Ectodermal cell (in vitro differentiated cells): ENCODE measurements around the gene OTC.

Source experiments
- H3K27ac ChIP-seq: 2 replicates; pipeline ENCODE4 v1.7.0; 2013; ENCODE audit warnings: mild to moderate bottlenecking, low read depth, low read length; ENCODE audit not compliant: insufficient read depth, poor library complexity, severe bottlenecking
- H3K27me3 ChIP-seq: 2 replicates; pipeline ENCODE4 v1.7.0; 2013; ENCODE audit warnings: mild to moderate bottlenecking, low read length; ENCODE audit not compliant: insufficient read depth, control insufficient read depth, poor library complexity, severe bottlenecking
- H3K36me3 ChIP-seq: one replicate; pipeline ENCODE4 v1.7.0; 2013; ENCODE audit warnings: low read length; ENCODE audit not compliant: control insufficient read depth, insufficient read depth
- H3K4me1 ChIP-seq: one replicate; pipeline ENCODE4 v1.7.0; 2013; ENCODE audit warnings: low read length; ENCODE audit not compliant: control insufficient read depth, insufficient read depth
- H3K4me3 ChIP-seq: 2 replicates; pipeline ENCODE4 v1.7.0; 2013; ENCODE audit warnings: low read depth, low read length, control low read depth; ENCODE audit not compliant: insufficient read depth
- H3K9me3 ChIP-seq: 2 replicates; pipeline ENCODE4 v1.7.0; 2013; ENCODE audit warnings: mild to moderate bottlenecking, low read length, moderate library complexity; ENCODE audit not compliant: control insufficient read depth
- WGBS, 2 experiments: methylation state at CpG; one replicate each; pipeline ENCODE4 v1.1.7; 2013; ENCODE audit warnings: missing lambda C conversion rate in 2 of 2; 5-methylcytosine and 5-hydroxymethylcytosine counted together

OTC gene

DNA sequence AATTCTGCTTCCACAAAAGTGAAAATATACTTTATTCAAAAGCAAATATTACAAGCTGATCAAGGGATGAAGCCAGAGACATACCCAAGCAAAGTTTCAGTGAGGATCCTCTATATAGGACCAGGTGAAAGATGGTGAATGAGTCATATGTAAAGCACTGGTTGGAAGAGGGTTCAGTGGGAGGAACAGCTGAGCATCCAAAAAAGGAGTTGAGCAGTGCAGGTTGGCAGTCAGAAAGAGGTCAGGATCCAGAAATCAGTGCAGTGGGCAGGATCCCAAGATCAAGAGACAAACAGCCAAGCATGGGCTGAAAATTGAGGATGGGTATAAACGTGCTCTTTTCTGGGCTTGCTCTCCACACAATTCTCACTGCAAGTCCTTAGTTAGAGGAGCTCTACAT lies 30.3 kb downstream of the OTC start:
- WGBS, 2 experiments = 91% methylated on average over 1 of the region's 1 CpG; no CpG with 5 or more reads in 1 of the 2 experiments
- no peaks in the 10 kb centered on the region for H3K27me3 ChIP-seq

DNA sequence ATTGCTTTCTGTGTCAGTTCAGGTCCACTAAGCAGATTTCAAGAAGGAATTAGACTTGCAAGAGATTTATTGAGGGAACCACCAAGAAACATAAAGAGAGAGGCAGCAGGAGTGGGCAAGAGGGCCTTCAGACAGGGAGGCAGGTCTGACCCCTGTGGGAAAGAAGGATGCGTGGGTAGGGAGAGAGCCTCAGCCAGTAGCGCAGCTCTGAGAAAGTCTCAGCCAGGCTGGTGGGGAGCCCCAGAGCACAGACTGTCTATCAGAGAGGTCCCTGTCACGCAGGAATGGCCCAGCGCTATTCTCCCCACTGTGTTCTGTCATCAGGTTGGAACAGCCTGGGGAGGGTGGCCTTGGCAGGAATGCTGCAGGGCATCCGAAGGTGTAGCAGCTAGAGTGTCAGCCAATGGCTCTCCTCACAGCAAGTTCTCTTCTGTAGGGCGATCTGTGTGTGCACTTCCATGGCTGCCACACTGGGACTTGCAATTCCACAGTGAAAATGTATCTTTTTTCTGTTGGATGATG lies 48.0 kb downstream of the OTC start:
- H3K9me3 ChIP-seq = no peaks in the 10 kb centered on the region
- H3K27ac ChIP-seq = no peak overlapping the region
- no peaks in the 10 kb centered on the region for H3K36me3 ChIP-seq
- WGBS, 2 experiments = 77 to 90% methylated on average over 6 of the region's 6 CpGs
- no peaks in the 10 kb centered on the region for H3K4me1 ChIP-seq
- no peaks in the 10 kb centered on the region for H3K27me3 ChIP-seq
- H3K4me3 ChIP-seq = no peak overlapping the region

More for the DNA sequence above, 30.3 kb downstream of the OTC start:
- no peaks in the 10 kb centered on the region for H3K4me1 ChIP-seq
- no peak overlapping the region for H3K4me3 ChIP-seq
- H3K9me3 ChIP-seq = no peaks in the 10 kb centered on the region
- no peaks in the 10 kb centered on the region for H3K36me3 ChIP-seq
- H3K27ac ChIP-seq = no peak overlapping the region

DNA sequence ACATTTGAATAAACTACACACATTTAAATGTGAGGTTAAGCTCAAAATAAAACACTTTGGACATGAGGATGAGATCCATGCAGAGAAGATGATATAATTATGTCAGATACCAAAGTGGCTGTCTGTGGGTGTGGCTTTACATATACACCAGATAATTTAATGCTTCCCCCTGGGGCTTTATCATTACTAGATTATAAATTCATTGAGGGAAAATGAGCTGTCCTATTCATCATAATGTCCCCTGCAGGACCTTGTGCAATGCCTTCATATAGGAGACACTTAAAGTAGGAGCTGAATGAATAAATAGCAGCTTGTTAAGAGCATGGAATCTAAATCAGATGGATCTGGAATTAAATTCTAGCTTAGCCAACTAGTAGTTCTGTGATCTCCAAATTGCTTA lies 49.7 kb downstream of the OTC start:
- no peaks in the 10 kb centered on the region for H3K9me3 ChIP-seq
- H3K36me3 ChIP-seq = no peaks in the 10 kb centered on the region
- H3K27me3 ChIP-seq = no peaks in the 10 kb centered on the region
- H3K27ac ChIP-seq = no peak overlapping the region
- no peaks in the 10 kb centered on the region for H3K4me1 ChIP-seq
- no peak overlapping the region for H3K4me3 ChIP-seq

DNA sequence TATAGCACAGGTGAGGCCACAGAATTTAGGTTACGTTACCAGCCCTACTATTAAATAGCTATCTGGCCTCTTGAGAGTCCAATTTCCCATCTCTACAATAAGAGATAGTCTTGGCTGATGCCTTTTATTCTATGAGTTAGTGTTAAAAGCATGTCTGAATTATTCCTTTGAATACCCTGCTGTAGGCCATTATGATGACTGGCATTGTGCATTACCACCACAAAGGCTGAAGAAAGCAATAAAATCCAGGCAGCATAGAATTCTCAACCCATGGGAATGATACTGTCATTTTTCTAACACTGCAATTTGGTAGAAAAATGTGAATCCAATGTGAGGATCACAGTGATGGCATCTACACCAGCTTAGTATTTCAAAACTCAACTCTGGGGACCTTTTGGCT lies 51.4 kb downstream of the OTC start:
- H3K36me3 ChIP-seq = no peaks in the 10 kb centered on the region
- WGBS, 2 experiments = no CpG with 5 or more reads among the region's 1 CpG
- no peak overlapping the region for H3K27ac ChIP-seq
- H3K4me3 ChIP-seq = no peak overlapping the region
- H3K27me3 ChIP-seq = no peaks in the 10 kb centered on the region
- peaks cover under 1% of the 10 kb centered on the region for H3K4me1 ChIP-seq
- H3K9me3 ChIP-seq = no peaks in the 10 kb centered on the region

DNA sequence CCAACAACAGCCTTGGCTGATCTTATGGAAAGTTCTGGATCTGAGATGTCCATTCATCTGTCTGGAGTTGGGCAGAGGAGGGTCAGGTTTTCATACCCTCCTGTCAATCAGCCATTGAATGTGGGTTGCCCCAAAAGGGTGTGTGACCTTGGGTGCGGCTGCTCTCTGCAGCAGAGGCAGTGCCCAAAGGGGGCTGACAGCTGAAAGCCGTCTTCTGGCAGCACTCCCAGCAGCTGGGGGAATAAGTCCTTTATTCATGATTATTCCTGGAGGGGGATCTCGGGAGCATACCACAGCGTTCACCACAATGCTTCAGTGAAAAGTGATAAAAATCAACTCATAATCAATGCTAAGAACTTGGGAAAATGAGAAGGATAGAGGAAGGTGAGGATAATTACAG lies 54.7 kb downstream of the OTC start:
- peaks cover 3% of the 10 kb centered on the region for H3K4me1 ChIP-seq
- 92 to 94% methylated on average over 3 to 4 of the region's 4 CpGs for WGBS, 2 experiments
- H3K27me3 ChIP-seq = no peaks in the 10 kb centered on the region
- no peak overlapping the region for H3K27ac ChIP-seq
- no peak overlapping the region for H3K4me3 ChIP-seq
- H3K36me3 ChIP-seq = no peaks in the 10 kb centered on the region
- no peaks in the 10 kb centered on the region for H3K9me3 ChIP-seq

DNA sequence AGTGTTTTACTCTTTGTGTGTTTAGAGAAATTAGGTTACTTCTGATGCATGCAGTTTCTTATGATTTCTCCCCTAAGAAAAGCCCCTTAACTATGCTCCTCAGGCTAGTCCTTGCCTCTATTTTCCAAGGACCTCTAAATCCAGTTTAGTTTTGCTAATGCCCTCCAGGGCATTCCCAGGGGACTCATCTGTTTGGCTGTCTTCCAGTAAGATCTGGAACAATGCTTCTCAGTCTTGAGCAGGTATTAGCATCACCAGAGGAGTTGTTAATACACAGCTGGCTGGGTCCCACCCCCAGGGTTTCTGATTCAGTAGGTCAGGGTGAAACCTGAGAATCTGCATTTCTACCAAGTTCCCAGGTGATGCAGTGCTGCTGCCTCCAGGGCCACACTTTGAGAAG lies 56.9 kb downstream of the OTC start:
- no peaks in the 10 kb centered on the region for H3K36me3 ChIP-seq
- no peaks in the 10 kb centered on the region for H3K9me3 ChIP-seq
- H3K4me3 ChIP-seq = no peak overlapping the region
- H3K27me3 ChIP-seq = no peaks in the 10 kb centered on the region
- H3K4me1 ChIP-seq = peaks cover 3% of the 10 kb centered on the region
- H3K27ac ChIP-seq = no peak overlapping the region

DNA sequence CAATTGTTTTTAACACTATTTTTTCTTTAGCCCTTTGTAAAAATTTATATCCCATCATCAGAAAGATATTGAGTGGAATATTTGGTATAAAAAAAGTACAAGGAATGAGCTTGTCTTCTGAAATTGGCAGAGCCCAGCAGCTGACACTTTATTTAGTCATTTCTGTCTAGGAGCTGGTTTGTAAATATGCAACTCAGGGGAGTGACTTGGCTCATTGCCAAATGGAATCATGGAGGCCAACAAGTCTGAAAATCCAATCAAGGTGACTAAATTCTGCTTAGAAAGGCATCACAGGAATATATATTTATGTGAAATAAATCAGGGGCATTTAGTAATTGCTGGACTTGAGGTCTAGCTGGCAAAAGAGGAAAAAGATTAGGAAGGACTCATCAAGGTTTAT lies 74.4 kb downstream of the OTC start:
- no peaks in the 10 kb centered on the region for H3K36me3 ChIP-seq
- H3K4me1 ChIP-seq = no peaks in the 10 kb centered on the region
- H3K27ac ChIP-seq = no peak overlapping the region
- no peak overlapping the region for H3K4me3 ChIP-seq
- H3K27me3 ChIP-seq = no peaks in the 10 kb centered on the region
- H3K9me3 ChIP-seq = no peaks in the 10 kb centered on the region

DNA sequence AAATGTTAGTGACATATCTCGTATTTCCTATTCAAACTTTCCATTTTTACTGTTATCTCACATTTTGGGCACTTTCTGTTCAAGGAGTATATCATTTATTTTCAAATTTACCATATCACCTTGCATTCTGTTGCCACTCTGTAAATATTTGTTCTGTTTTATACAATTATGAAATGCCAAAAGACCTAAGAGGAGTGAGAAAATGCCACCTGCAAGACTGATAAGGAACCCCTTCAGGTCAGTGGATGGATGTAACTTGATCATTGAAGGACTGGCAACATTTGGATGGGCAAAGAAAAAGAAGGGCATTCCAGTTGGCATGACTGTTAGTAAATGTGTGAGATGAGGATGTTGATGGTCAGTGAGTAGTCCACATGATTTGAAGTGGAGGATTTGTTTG lies 79.1 kb downstream of the OTC start:
- H3K4me1 ChIP-seq = no peaks in the 10 kb centered on the region
- H3K9me3 ChIP-seq = no peaks in the 10 kb centered on the region
- WGBS, 2 experiments = 80 to 94% methylated on average over 1 of the region's 1 CpG
- no peaks in the 10 kb centered on the region for H3K27me3 ChIP-seq
- H3K4me3 ChIP-seq = no peak overlapping the region
- no peak overlapping the region for H3K27ac ChIP-seq
- no peaks in the 10 kb centered on the region for H3K36me3 ChIP-seq

DNA sequence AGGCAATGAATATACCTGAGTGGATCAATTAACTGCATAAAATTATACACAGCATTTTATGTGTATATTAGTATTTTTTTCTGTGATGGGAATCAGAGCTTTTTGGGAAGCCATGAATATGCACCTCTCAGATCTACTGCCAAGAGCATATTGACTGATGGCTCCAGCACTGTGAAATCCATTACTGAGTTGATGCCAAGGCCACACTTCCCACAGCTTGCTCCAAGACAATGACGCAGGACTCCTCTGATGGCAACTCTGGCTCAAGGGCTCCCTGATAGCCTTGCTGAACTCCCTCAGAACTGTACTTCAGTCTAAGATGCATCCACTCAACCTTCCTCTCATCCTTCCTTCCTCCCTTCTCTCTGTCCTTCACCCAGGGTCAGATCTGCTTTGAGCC lies 82.7 kb downstream of the OTC start:
- Histone ChIP-seq H3K9me3 (no peaks in the 10 kb centered on the region), H3K4me3 (no peak overlapping the region), H3K4me1 (no peaks in the 10 kb centered on the region), H3K36me3 (no peaks in the 10 kb centered on the region), H3K27me3 (no peaks in the 10 kb centered on the region), H3K27ac (no peak overlapping the region)
- WGBS, 2 experiments = 96 to 100% methylated on average over 1 of the region's 1 CpG

DNA sequence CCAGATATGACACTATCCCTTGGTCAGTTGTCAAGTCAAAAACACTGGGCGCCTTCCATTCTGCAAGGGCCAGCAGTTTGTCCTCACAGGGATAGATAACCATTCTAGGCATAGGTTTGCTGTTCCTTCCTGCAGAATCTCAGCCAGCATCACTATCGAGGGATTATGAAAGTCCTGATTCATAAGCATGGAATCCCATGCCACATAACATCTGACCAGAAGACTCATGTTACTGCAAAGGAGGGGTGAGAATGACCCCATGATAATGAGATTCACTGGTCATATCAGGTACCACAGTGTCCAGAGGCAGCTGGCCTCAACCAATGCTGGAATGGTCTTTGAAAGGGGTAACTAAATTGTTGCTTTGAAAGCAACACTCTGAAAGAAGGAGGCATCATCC lies 84.7 kb downstream of the OTC start:
- H3K4me1 ChIP-seq = no peaks in the 10 kb centered on the region
- H3K36me3 ChIP-seq = no peaks in the 10 kb centered on the region
- no peaks in the 10 kb centered on the region for H3K27me3 ChIP-seq
- 92 to 98% methylated on average over 2 of the region's 2 CpGs for WGBS, 2 experiments
- H3K9me3 ChIP-seq = no peaks in the 10 kb centered on the region
- no peak overlapping the region for H3K27ac ChIP-seq
- H3K4me3 ChIP-seq = no peak overlapping the region

DNA sequence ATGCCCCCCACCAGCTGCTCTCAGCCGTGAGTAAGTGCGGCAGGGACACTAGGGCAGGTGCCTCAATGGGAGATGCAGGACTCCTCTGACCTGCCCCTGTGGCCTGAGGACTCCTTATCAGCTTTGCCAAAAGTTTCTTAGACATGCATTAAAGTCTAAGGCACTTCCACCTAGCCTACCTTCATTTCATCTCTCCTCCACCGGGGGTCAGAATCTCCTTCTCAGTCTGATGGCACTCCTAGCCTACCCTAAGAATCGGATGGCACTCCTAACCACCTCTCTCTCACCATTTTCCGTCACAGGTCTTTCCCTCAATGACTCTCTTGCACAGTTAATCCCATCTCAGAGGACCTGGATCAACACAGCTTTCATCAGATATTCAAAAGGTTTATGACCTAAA lies 85.9 kb downstream of the OTC start:
- no peaks in the 10 kb centered on the region for H3K4me1 ChIP-seq
- H3K4me3 ChIP-seq = no peak overlapping the region
- 66 to 72% methylated on average over 5 of the region's 5 CpGs for WGBS, 2 experiments
- no peaks in the 10 kb centered on the region for H3K27me3 ChIP-seq
- H3K9me3 ChIP-seq = no peaks in the 10 kb centered on the region
- H3K27ac ChIP-seq = no peak overlapping the region
- H3K36me3 ChIP-seq = no peaks in the 10 kb centered on the region
